Chondrocyte (in vitro differentiated cells): ENCODE results near the gene CD200R1L. TPM values are rescaled to one million over a fixed set of nuclear protein-coding genes. Genes with fewer than 3 reads are reported as not detected.

Source experiments
- DNase-seq: peaks from one replicate; pipeline ENCODE4 v3.0.0; 2021; ENCODE audit warnings: mixed read lengths, low spot score
- H3K27ac Mint-ChIP-seq: one replicate; pipeline ENCODE4 v1.8.0; 2021; ENCODE audit warnings: mild to moderate bottlenecking, moderate library complexity, mixed read lengths; ENCODE audit not compliant: unreplicated experiment
- H3K27me3 Mint-ChIP-seq: 2 replicates; pipeline ENCODE4 v1.8.0; 2021; ENCODE audit warnings: low read depth, mixed read lengths
- H3K36me3 Mint-ChIP-seq: 2 replicates; pipeline ENCODE4 v1.8.0; 2021; ENCODE audit warnings: low read depth, mixed read lengths
- H3K4me1 Mint-ChIP-seq: 2 replicates; pipeline ENCODE4 v1.8.0; 2021; ENCODE audit warnings: low read depth, mild to moderate bottlenecking, mixed read lengths
- H3K4me3 Mint-ChIP-seq: one replicate; pipeline ENCODE4 v1.8.0; 2021; ENCODE audit warnings: mild to moderate bottlenecking, moderate library complexity, mixed read lengths; ENCODE audit not compliant: unreplicated experiment
- H3K9me3 Mint-ChIP-seq: 2 replicates; pipeline ENCODE4 v1.8.0; 2021; ENCODE audit warnings: low read depth, mixed read lengths
- total RNA-seq: library from RNA; stranded (reverse); gene quantifications from 3 replicates; pipeline ENCODE4 v1.2.1, GENCODE V29; 2021
- TF ChIP-seq, protein P1 (sequence below): fragments of 200-600 bp; sonication (generic); IDR thresholded peaks from 2 replicates; pipeline ENCODE4 v1.5.0; 2021; ENCODE audit warnings: antibody characterized with exemption, mild to moderate bottlenecking, moderate library complexity

The CD200R1L gene
- total RNA-seq, 1 donor from 2014 or later, result not detected

DNA sequence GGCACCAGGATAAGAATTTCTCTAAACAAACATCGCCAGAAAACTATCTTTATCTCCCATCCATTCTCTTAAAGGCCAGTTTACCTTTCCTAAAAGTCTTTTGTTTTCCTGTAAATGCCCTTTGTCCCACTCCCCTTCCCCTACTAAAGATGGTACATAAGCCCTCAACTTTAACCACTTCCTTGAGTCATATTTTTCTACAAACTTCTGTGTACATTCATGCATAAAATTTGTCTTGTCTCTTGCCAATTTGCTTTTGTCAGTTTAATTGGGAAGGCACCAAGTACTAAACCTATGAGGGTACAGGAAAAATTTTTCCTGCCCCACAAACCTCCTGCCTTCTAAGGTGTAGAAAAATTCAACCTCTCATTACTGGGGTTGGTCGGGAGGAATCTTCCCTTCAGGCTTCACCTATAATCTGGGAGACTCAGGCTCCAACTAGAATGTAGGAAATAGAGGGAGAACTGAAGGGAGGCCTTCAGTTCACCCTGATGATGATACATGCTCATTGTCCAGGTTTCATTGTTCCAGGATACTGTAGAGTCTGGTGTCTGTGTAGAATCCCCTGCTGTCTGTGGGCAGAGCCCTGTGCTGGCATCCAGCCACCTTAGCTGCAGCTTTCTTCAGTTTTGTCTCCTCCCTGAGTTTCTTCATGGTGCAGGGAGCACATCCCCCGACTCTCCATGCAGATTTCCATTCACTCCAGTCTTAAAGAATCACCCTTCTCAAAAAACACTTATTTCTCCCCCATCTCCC is 53.2 kb downstream of the CD200R1L start:
- Mint-ChIP-seq H3K4me1 (peaks cover 11% of the 10 kb centered on the region), H3K36me3 (no peaks in the 10 kb centered on the region), H3K9me3 (no peaks in the 10 kb centered on the region), H3K27ac (no peak overlapping the region), H3K4me3 (no peak overlapping the region), H3K27me3 (no peaks in the 10 kb centered on the region)
- TF ChIP-seq, protein P1, sequence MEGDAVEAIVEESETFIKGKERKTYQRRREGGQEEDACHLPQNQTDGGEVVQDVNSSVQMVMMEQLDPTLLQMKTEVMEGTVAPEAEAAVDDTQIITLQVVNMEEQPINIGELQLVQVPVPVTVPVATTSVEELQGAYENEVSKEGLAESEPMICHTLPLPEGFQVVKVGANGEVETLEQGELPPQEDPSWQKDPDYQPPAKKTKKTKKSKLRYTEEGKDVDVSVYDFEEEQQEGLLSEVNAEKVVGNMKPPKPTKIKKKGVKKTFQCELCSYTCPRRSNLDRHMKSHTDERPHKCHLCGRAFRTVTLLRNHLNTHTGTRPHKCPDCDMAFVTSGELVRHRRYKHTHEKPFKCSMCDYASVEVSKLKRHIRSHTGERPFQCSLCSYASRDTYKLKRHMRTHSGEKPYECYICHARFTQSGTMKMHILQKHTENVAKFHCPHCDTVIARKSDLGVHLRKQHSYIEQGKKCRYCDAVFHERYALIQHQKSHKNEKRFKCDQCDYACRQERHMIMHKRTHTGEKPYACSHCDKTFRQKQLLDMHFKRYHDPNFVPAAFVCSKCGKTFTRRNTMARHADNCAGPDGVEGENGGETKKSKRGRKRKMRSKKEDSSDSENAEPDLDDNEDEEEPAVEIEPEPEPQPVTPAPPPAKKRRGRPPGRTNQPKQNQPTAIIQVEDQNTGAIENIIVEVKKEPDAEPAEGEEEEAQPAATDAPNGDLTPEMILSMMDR, result no peak
- DNase-seq, result no peak

DNA sequence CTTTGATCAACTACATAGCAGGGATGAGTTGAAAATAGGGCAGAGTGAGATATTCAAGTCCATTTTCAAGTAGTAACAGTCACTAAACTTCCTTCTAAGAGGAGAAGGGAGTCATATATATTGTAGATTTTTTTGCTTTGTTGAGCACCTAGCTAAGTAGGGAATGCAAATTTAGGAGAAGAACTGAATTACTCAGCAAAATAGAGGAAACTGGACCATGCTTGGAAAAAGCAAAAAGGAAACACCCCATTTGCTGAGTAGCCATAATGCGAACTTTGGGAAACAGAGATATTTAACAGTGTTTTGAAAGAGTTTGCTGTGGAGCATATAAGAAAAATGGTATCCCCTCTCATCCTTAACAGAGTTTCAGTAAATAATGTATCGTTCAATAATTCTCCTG is 54.9 kb downstream of the CD200R1L start:
- Mint-ChIP-seq H3K4me1 (peaks cover 13% of the 10 kb centered on the region), H3K4me3 (no peak overlapping the region)

DNA sequence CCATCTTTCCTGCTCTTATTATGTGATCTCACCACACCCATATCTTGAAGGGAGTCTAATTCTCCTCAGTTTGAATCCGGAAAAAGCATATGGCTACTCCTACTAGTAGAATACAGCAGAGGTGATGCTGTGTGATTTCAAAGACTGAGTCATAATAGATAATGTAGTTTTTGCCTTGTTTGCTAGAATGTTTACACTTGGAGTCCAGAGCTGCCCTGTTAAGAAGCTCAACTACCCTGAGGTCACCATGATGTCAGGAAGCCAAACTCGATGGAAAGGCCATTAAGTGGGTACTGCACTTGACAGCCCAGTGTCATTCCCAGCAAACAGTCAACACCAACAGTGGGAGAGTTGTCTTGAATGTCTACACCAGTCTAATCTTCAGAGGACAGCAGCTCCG is 56.9 kb downstream of the CD200R1L start:
- Mint-ChIP-seq H3K27ac (no peak overlapping the region), H3K4me1 (peaks cover 23% of the 10 kb centered on the region), H3K27me3 (no peaks in the 10 kb centered on the region), H3K9me3 (peaks cover 4% of the 10 kb centered on the region), H3K4me3 (no peak overlapping the region), H3K36me3 (no peaks in the 10 kb centered on the region)
- no peak for DNase-seq
- TF ChIP-seq, protein P1, result no peak

More for the DNA sequence above, 54.9 kb downstream of the CD200R1L start:
- Mint-ChIP-seq H3K36me3 (no peaks in the 10 kb centered on the region), H3K27me3 (no peaks in the 10 kb centered on the region), H3K9me3 (peaks cover 4% of the 10 kb centered on the region), H3K27ac (no peak overlapping the region)
- TF ChIP-seq, protein P1, result no peak
- no peak for DNase-seq

DNA sequence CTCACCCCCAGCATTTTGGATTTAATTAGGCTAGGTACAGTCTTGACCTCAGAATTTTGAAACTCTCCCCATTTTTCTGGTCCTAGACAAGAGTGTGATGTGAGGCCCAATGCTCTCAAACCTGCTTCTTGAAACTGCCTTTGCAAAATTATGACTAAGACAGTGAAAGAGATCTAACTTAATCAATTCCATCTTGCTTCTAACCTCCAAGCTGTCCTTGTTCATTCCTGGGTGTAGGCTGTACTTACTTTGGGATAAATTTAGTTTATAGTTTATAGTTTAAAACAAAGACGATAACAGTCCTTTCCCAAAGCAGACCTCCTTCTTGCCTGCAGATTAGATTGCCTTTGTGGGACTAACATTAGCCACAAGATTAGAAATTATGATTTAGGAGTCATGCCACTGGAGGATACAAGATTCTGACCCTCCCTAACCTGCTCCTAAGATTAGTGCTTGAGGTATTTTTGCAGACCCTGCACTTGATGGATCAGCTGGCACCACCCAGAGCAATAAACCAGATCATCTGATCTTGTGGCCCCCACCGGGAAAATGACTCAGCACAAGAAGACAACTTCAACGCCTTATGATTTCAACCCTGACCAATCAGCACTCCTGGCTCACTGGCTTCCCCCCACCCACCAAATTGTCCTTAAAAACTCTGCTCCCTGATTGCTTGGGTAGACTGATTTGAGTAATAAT is 59.6 kb downstream of the CD200R1L start:
- Mint-ChIP-seq H3K4me3 (no peak overlapping the region), H3K27me3 (no peaks in the 10 kb centered on the region), H3K4me1 (peaks cover 12% of the 10 kb centered on the region), H3K27ac (no peak overlapping the region), H3K36me3 (no peaks in the 10 kb centered on the region), H3K9me3 (peaks cover 4% of the 10 kb centered on the region)
- no peak for DNase-seq
- TF ChIP-seq, protein P1, result no peak

DNA sequence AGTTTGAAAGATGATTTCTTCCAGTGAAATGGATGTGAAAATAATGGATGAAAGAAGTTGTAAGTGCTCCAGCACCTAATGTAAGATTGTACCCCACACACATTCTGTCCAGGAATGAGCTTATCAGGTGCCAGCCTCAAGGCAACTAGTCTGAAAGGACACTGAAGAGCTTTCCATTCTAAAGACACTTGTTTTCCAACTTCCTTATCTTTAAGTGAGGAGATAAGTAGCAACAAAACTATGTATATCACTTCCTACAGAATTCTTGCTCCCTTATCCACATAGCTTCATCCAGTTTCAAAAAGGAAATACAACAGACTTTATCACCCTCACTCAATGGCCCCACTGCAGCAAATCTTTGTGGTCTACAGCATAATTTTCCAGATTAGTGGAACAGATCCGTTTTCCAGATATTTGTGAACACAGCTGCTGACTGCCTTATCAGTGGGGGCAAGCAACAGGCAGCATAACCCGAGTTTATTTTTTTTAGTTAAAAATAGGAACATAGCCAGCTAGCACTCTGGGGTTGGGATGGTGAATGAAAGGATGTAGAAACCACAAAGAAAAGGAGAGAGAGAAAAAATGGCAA is 60.6 kb downstream of the CD200R1L start:
- no peak for DNase-seq
- Mint-ChIP-seq H3K9me3 (peaks cover 4% of the 10 kb centered on the region), H3K27me3 (no peaks in the 10 kb centered on the region), H3K27ac (no peak overlapping the region), H3K4me1 (peaks cover 18% of the 10 kb centered on the region), H3K36me3 (no peaks in the 10 kb centered on the region), H3K4me3 (no peak overlapping the region)
- TF ChIP-seq, protein P1, result no peak
